22Rv1 (cell line): ENCODE results near the gene TAF4B.

Experiments
- ZFX ChIP-seq: fragments of 450-650 bp; IDR thresholded peaks from 2 replicates; pipeline ENCODE4 v1.6.1; 2017; ENCODE audit warnings: antibody characterized with exemption, borderline replicate concordance
- TF ChIP-seq, protein P1 (sequence below): fragments of 450-650 bp; IDR thresholded peaks from 2 replicates; pipeline ENCODE4 v1.5.1; 2017; ENCODE audit warnings: mild to moderate bottlenecking

- TF ChIP-seq, protein P1, sequence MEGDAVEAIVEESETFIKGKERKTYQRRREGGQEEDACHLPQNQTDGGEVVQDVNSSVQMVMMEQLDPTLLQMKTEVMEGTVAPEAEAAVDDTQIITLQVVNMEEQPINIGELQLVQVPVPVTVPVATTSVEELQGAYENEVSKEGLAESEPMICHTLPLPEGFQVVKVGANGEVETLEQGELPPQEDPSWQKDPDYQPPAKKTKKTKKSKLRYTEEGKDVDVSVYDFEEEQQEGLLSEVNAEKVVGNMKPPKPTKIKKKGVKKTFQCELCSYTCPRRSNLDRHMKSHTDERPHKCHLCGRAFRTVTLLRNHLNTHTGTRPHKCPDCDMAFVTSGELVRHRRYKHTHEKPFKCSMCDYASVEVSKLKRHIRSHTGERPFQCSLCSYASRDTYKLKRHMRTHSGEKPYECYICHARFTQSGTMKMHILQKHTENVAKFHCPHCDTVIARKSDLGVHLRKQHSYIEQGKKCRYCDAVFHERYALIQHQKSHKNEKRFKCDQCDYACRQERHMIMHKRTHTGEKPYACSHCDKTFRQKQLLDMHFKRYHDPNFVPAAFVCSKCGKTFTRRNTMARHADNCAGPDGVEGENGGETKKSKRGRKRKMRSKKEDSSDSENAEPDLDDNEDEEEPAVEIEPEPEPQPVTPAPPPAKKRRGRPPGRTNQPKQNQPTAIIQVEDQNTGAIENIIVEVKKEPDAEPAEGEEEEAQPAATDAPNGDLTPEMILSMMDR, result no peak
- no peak for TF ChIP-seq ZFX
Observed at GRCh38 chr18:26342646-26343045, 116.4 kb downstream of the TAF4B start.
